ENCODE results near the gene BLNK. TPM values are rescaled to one million over a fixed set of nuclear protein-coding genes. Genes with fewer than 3 reads are reported as not detected.

BLNK gene
- not detected in 2 replicates for total RNA-seq

GRCh38 chr10:96271016-96271815 lies at the start of gene BLNK:
BLNK (minus strand) TSS chr10:96271569; CDS start chr10:96271398, 171 bp downstream.

GRCh38 chr10:96304230-96304629 lies 32.9 kb upstream of the BLNK start, which contains the start of gene DNTT:
DNTT (plus strand) TSS chr10:96304434; CDS start chr10:96304498, 64 bp downstream.

Other genes with a start within 250 kb of the BLNK start
- gene CCNJ, start 228.0 kb downstream of the BLNK start, total RNA-seq = 4.5 and 4.9 TPM in 2 replicates
- gene ZNF518A, start 141.3 kb downstream of the BLNK start, total RNA-seq = 9.6 and 13.9 TPM in 2 replicates
- gene DNTT, start 32.9 kb upstream of the BLNK start, total RNA-seq = not detected in 2 replicates
- gene OPALIN, start 87.4 kb upstream of the BLNK start, total RNA-seq = not detected in 2 replicates
- gene TLL2, start 242.4 kb upstream of the BLNK start, total RNA-seq = 0.26 TPM in 1 of 2 replicates, not detected in the other